ENCODE results near the gene ATP8A2. TPM values are rescaled to one million over a fixed set of nuclear protein-coding genes. Genes with fewer than 3 reads are reported as not detected.

ATP8A2 gene
- total RNA-seq, 2 experiments from 2014 or later: not detected

DNA sequence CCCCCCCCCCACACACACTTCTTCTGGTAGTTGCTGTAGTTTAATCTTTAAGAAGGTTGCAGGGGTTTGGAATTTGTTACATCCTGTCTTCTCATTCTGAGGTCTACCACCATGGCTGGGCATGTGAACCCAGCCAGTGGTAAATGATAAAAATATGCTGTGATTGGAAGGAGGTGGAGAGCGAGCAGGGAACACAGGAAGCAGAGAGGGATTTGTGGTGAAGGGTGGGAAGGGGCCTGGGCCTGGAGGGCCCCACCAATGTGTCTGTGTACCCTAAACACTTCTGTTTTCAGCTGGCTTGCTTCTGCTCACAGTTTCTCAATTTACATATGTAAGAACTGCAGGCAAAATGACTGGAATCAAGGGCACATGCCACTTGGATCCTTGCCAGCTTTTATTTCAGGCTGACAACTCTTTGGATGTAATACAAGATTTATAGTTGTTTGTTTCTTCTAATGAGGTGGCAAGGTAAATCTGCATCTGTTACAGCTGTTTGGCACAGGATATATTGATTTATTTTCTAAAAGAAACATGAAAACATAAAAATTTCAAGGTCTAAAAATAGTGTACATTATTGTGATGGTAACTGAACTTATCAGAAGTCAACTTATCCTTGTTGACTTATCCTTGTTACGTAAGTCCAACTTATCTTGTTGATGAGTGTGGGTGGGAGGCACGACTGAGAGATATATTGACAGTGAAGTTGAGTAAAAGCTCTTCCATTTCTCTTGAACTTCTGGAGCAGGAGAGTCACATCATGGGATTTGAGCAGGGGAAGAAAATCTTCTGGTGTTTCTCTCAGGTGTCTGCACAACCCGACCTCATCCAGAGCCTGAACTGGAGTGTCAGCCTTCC lies 366.8 kb downstream of the ATP8A2 start:
- H3K9me3 ChIP-seq (ENCODE audit: low read length): no peaks in the 10 kb centered on the region
- ChIA-PET POLR2A (interaction anchor here (0.6 kb wide), 1 partner anchor 87 kb away, joined by 6 read pairs; no protein-coding TSS in a partner anchor), CTCF (ENCODE audit: unreplicated experiment) (no interaction called here)
- H3K36me3 ChIP-seq (ENCODE audit: insufficient read depth, low read length): no peaks in the 10 kb centered on the region
- BruUV-seq (replicated peaks): no TSS peak
- TF ChIP-seq, protein P1, sequence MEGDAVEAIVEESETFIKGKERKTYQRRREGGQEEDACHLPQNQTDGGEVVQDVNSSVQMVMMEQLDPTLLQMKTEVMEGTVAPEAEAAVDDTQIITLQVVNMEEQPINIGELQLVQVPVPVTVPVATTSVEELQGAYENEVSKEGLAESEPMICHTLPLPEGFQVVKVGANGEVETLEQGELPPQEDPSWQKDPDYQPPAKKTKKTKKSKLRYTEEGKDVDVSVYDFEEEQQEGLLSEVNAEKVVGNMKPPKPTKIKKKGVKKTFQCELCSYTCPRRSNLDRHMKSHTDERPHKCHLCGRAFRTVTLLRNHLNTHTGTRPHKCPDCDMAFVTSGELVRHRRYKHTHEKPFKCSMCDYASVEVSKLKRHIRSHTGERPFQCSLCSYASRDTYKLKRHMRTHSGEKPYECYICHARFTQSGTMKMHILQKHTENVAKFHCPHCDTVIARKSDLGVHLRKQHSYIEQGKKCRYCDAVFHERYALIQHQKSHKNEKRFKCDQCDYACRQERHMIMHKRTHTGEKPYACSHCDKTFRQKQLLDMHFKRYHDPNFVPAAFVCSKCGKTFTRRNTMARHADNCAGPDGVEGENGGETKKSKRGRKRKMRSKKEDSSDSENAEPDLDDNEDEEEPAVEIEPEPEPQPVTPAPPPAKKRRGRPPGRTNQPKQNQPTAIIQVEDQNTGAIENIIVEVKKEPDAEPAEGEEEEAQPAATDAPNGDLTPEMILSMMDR (conservative IDR thresholded peaks at IDR 0.05; ENCODE audit: low read length): no peak
- no peak for TF ChIP-seq EZH2phosphoT487 (IDR thresholded peaks at IDR 0.05; ENCODE audit: borderline replicate concordance, low read depth, low read length)
- no peaks in the 10 kb centered on the region for H4K20me1 ChIP-seq (ENCODE audit: insufficient read depth, low read length)
- intact Hi-C loops (cut with micrococcal nuclease; ENCODE audit: unreplicated experiment): no loop called here
- H3K4me3 ChIP-seq (ENCODE audit: low read depth, low read length, poor library complexity, severe bottlenecking): no peak overlapping the region
- peak overlapping the region; percentile 82 for H2AFZ ChIP-seq (ENCODE audit: low read length)
- peak; percentile 5 for DNase-seq (ENCODE audit: low spot score)
- H3K4me2 ChIP-seq (ENCODE audit: low read length): peak overlapping the region; percentile 33
- H3K9me2 ChIP-seq (ENCODE audit: insufficient read depth, low read length): no peaks in the 10 kb centered on the region
- no peaks in the 10 kb centered on the region for H3K79me2 ChIP-seq (ENCODE audit: insufficient read depth, low read depth, low read length)
- peaks cover 21% of the 10 kb centered on the region for H3K4me1 ChIP-seq (ENCODE audit: insufficient read depth, low read length, poor library complexity, severe bottlenecking)
- no peak overlapping the region for H3K27ac ChIP-seq (ENCODE audit: low read depth, low read length, poor library complexity, severe bottlenecking)

DNA sequence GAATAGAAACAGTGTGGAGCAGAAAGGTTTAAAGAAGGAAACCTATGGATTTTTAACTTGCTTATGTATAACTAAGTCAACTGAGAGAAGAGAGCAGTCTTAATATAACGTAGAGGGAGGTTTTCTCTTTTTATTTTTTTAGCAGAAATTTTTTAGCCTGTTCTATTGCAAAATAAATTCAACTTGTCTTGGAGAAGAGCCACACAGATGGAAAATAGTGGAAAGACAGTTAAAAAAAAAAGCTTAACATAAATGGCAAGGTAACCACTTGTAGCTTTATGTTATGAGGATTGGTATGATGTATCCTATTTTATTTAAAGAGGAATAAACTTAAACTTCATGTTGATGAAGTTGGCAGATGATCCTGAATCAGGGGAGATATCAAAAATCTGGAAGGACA lies 367.6 kb downstream of the ATP8A2 start:
- CTCF ChIA-PET (ENCODE audit: unreplicated experiment): no interaction called here
- BruUV-seq (replicated peaks): no TSS peak

More for the DNA sequence above, 367.6 kb downstream of the ATP8A2 start:
- H3K4me1 ChIP-seq (ENCODE audit: insufficient read depth, low read length, poor library complexity, severe bottlenecking): peaks cover 21% of the 10 kb centered on the region
- no peak overlapping the region for H2AFZ ChIP-seq (ENCODE audit: low read length)
- H3K36me3 ChIP-seq (ENCODE audit: insufficient read depth, low read length): no peaks in the 10 kb centered on the region
- H3K4me3 ChIP-seq (ENCODE audit: low read depth, low read length, poor library complexity, severe bottlenecking): no peak overlapping the region
- no peak for DNase-seq (ENCODE audit: low spot score)
- no peaks in the 10 kb centered on the region for H4K20me1 ChIP-seq (ENCODE audit: insufficient read depth, low read length)
- TF ChIP-seq EZH2phosphoT487 (IDR thresholded peaks at IDR 0.05; ENCODE audit: borderline replicate concordance, low read depth, low read length): no peak
- TF ChIP-seq, protein P1 (conservative IDR thresholded peaks at IDR 0.05; ENCODE audit: low read length): no peak
- POLR2A ChIA-PET: interaction anchor here (0.6 kb wide), 1 partner anchor 86 kb away, joined by 6 read pairs; no protein-coding TSS in a partner anchor
- H3K4me2 ChIP-seq (ENCODE audit: low read length): no peak overlapping the region
- H3K9me3 ChIP-seq (ENCODE audit: low read length): no peaks in the 10 kb centered on the region
- no peaks in the 10 kb centered on the region for H3K9me2 ChIP-seq (ENCODE audit: insufficient read depth, low read length)
- no peak overlapping the region for H3K27ac ChIP-seq (ENCODE audit: low read depth, low read length, poor library complexity, severe bottlenecking)
- intact Hi-C loops (cut with micrococcal nuclease; ENCODE audit: unreplicated experiment): no loop called here
- no peaks in the 10 kb centered on the region for H3K79me2 ChIP-seq (ENCODE audit: insufficient read depth, low read depth, low read length)

All from OCI-LY7 (cell line).